ENCODE data around the gene UVSSA.
"Not testable (repeated sequence)": the region's sequence is repeated elsewhere in the genome, so short reads cannot be mapped to it uniquely, and the experiment has no call there.

The UVSSA gene

DNA sequence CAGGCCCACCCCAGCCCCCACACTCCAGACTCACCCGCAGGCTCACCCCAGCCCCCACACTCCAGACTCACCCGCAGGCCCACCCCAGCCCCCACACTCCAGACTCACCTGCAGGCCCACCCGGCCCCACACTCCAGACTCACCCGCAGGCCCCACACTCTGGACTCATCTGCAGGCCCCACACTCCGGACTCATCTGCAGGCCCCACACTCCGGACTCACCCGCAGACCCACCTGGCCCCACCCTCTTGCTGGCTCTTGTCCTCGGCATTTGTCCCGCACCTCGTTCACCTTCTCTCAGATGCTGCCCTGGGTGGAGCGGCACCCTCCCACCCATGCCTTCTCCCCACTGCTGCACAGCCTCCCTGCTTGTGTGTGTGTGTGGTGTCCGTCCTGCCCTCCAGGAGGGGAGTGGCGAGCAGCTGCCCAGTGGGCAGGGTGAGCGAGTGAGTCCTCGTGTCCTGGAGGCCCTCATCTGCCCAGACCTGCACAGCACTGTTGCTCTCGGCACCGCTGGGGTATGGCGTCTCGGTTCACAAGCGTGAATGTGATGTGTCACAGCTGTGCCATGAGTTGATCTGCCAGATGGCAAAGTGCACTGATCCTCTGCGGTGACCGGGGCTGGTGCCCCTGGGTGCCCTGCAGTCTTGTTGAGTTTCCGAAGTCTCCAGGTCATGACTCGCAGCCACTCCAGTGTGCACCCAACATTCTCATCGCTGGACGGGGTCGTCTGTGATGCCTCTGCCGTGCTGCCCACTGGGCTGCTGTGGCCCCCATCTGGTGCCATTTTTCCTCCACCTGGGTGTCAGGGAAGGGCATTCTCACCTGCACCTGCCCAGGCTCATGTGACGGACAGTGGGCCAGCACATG is 29.6 kb upstream of the UVSSA start:
- no peak for DNase-seq

DNA sequence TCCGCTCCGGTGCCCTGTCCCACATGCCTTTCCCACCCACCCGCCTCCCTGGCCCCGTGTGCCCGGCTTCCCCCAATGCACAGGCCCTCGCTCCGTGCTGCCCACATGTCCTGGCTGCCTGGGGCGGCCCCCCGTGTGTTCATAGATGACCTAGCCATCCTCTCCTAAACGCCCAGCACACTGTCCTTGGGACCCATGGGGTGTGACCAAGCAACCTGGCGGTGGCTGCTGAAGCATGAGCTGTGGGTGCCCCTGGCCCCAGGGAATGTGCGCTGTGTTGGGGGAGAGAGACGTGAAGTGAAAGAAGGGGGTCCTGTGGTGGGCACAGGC is 29.0 kb upstream of the UVSSA start:
- DNase-seq: no peak

DNA sequence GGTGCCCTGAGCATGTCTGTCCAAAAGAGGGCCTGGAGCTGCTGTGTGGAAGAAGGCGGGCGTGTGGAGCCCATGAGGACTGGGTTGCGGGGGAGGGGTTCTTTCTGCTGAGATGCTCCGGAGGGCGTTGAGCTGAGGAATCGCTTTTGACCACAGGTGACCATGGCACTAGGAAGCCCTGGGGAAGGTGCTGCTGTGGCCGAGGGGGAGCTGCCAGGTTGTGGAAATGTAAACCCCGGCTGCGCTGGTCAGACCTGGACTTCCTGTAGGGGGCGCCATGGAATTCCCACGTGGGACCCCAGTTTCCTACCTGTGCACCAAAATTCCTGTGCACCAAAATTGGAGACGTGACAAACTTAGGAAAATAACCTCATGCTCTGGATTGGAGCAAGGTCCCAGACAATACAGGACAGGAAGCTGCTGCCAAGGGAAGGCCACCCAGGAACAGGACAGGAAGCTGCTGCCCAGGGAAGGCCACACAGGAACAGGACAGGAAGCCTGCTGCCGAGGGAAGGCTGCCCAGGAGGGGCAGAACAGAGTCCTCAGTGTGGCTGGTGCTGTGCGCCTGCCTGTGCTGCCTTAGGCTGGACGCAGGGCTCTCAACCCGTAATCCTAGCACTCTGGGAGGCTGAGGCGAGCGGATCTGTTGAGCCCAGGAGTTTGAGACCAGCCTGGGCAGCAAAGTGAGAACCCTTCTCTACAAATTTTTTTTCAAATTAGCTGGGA is 28.4 kb upstream of the UVSSA start:
- no peak for DNase-seq

DNA sequence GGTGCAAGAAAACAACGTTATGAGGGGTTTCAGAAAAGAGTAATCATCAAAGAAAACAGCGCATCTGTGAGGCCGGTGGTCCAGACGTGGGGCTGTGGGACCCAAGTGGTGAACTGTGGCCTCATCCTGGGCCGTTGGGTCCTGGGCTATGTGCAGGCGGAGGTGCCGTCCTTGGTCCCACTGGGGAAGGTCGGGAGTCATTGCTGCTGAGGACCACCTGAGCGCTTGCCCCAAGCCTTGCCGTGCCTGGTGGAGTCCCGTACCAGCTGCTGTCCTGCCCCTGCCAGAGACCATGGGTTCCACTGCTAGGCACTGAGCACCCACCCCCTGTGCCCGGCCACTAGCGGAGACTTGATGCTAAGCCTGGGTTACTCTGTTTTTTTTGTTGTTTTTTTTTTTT is 25.5 kb upstream of the UVSSA start:
- no peak for DNase-seq

DNA sequence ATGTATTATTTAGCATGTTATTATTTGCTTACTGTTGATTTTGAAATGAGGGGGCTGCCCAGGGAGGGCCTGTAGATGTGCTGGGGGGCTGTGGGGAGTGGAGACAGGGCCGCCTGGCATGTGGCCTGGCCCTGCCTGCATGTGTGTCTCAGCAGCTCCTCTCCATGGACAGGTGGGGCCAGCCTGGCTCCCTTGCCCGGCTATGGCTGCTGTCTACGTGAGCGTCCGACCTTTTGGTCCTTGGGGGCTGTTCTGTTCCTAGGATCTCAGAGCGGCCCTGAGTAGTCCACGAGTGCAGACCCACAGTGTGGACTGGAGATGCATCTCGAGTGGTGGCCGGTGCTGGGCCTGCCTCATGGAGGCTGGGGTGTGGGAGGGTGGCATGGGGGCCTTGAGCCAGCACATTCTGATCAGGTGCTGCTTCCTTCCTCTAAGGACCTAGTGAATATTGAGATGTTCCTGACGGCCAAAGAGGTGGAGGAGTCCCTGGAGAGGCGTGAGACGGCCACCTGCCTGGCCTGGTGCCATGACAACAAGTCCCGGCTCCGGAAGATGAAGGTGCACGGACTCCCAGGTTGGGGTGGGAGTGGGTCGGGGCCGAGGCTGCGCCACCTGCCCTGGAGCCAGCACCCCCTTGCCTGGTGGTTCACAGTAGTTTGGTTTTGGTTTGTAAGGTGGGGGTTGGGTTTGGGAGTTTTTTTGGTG is 24.9 kb upstream of the UVSSA start:
- DNase-seq: no peak

DNA sequence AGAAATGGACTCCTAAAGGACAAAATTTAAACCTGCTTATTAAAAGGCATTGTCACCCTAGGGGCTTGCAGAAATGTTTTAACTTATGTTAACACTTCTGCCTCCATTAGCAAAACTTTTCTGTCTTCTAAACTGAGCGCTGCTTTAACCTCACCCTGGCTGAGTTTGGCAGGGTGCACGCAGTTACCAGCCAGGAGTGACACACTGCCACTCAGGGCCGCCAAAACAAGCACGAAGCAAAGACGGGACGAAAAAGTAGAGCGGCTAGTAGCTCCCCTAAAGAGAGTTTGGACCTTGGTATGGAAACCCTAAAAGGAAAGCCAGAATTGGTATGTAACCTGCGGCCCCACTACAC is 23.8 kb upstream of the UVSSA start:
- no peak for DNase-seq

DNA sequence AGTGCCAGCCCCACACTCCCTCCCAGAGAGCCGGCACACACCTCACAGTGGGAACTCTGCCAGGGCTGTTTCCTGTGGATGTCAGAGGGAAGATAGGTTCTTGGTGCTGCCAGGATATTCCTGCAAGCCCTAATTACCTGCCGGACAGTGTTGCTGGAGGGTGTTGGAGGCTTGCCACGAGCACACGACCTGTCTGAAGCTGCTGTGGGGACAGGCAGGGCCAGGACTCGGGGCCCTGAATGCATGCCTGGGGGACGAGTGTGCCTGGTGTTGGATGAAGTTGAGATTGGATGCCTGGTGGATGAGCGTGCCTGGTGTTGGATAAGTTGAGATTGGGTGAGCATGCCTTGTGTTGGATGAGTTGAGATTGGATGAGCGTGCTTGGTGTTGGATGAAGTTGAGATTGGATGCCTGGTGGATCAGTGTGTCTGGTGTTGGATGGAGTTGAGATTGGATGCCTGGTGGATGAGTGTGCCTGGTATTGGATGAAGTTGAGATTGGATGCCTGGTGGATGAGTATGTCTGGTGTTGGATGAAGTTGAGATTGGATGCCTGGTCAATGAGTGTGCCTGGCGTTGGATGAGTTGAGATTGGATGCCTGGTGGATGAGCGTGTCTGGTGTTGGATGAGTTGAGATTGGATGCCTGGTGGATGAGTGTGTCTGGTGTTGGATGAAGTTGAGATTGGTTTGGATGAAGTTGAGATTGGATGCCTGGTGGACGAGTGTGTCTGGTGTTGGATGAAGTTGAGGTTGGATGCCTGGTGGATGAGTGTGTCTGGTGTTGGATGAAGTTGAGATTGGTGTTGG is 23.2 kb upstream of the UVSSA start:
- no peak for DNase-seq

DNA sequence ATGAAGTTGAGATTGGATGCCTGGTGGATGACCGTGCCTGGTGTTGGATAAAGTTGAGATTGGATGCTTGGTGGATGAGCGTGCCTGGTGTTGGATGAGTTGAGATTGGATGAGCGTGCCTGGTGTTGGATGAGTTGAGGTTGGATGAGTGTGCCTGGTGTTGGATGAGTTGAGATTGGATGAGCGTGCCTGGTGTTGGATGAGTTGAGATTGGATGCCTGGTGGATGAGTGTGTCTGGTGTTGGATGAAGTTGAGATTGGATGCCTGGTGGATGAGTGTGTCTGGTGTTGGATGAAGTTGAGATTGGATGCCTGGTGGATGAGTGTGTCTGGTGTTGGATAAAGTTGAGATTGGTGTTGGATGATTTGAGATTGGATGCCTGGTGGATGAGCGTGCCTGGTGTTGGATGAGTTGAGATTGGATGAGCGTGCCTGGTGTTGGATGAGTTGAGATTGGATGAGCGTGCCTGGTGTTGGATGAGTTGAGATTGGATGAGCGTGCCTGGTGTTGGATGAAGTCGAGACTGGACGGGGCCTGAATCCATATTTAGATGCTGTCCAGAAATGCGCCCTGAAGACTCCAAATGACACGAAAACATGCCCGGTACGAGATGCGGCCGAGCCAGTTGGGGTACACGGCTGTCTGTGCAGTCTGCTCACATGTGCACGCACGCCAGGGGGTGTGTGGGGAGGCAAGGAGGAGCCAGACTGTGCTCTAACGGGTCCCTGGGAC is 22.4 kb upstream of the UVSSA start:
- not testable (repeated sequence) for DNase-seq

DNA sequence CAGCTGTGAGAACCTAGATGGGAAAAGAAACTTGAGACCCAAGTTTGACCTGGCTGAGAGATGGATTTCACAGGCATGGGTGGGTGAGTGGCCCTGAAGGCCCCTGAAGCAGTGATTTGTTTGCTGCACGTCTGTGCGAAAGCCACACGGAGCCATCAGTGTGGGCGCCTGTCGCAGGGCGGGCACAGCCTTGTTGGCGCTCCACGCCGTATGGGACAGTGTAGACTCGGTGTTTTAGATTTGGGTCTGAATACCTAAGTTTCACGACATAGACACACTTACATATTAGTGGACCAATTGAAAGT is 21.9 kb upstream of the UVSSA start:
- no peak for DNase-seq

DNA sequence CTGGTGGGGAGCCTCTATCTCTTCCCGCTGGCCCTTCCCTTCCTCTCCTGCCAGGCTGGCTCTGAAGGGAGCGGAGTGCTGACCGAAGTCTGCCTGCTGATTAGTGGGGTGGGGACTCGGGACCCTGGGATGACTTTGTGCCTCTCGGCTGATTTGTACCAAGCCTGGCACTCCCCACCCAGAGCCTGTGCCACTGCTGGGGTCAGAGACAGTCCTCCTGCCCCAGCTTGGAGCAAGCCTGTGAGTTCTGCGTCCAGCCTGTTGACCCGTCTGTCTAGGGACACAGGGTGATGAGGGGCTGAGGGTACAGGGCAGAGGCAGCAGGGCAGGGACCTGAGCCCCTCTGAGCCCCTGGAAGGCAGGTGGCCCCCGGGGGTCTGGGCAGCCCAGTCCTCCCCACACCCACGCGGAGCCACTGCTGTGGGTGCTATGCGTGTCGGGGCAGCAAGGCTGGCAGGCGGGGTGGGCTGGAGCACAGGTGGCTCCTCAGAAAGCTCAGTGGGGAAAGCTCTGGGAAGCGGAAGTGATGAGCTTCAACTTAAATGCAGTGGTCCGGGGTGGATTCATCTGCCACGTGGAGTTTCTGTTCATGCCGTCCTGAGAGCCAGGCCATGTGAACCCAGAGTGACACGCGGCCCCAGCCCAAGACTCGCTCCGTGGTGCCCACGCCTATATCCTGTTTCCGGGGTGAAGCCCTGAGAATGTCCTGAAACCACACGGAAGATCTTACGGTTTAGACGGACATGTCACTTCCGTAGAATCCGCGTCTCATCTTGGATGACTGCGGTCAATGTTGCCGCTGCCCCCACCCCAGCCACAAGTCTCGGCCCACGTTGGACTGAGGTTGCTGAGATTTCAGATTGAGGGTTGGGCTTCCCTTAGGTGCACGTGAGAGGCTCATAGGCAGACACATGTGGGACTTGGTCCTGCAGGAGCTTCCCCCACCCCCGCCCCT is 21.1 kb upstream of the UVSSA start:
- no peak for DNase-seq

DNA sequence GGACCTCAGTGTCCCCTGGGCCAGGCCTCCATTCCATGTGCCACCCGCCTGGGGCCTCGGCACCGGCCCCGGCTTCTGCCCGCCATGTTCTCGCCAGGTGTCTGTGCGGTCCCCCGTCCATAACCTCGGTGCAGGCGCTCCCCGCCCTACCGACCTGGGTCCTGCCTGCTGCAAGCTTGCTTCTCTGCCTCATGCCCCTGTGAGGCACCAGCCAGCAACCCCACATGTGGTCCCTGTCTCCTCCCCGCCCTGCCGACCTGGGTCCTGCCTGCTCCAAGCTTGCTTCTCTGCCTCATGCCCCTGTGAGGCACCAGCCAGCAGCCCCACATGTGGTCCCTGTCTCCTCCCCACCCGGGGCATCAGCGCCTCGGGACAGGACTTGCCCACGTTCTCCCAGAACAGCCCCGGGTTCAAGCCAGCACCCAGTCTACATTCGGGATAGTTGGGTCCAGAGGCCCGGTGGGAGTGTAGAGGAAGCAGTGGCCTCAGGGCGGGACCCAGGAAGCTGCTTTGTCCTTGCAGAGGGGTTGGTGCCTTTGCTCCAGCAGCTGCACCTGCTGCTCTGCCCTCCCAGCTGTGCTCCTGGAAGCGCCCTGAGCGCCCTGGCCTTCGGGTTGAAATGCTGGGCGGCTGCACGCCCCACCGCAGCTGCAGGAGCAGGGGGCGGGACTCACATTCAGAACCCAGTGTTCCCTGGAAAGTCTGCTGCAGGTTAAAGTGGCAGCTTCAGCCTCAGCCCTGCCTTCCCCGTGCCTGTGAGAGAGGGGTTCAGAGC is 20.1 kb upstream of the UVSSA start:
- no peak for DNase-seq

DNA sequence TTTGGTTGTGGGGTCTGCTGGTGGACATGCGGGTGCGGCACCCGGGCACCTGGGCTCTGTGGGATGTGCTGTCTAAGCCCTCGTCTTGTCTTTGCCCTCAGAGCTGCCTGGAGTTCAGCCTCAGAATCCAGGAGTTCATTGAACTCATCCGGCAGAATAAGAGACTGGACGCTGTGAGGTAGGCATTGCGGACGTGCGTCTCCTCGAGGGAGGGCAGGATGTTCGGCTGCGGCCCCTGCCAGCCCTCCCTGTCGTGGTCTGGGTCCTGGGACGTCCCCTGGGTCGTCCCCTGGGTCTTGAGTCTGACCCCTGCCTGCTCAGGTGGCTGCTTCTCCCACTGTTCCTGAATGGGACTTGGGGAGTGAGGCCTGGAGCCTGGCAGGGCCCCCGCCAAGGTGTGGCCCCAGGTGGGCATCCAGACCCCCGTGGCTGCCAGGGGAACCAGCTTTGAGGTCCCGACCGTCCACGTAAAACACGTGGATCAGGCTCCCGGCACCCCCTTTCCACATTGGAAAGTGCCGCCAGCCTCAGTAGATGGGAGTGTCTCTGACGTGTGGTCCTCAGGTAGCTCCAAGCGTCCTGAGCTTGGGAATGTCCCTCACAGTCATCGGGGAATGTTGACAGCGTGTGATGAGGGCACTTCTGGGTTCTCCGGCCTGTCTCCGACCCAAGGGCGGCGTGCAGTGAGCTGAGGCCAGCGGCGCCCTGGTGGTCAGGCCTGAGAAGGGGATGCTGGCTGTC is 19.3 kb upstream of the UVSSA start:
- DNase-seq: no peak

DNA sequence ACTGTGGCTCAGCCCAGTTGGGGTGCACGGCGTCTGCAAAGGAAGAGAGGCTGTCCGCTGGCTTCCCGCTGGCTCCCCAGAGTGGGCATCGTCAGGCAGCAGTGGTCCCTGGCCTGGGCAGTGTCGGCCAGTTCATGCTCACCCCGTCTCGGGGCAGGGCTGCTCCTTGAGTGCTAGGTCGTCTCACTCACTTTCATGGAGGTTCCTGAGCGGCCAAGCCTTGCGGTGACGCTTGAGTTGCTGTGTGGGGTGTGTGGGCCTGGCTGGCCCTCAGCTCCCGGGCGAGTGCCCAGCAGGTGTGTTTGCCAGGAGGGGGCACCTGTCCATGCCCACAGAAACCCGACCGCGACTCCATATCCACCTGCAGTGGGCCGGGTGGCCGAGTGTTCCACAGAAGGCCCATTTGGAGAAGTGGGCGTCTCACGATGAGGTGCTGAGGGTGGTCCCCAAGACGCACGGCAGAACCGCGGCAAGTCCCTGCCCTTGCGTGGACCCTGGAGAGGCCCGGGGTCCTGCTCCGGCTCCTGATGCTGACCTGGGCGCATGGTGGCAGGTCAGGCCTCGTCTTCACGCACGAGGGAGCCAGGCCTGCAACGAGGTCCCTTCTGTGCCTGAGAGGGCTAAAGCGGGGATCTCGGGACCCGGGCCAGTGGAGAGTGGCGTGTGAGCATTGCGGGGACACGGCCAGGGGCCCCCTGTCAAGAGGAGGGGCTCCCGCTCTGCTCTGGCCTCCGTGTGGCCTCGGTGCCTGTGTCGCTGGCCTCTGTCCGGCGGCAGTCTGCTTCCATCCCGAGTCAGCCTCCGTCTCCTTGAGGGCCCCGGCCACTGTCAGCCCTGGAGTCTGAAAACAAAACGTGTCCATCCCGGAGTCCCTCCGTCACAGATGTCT is 18.5 kb upstream of the UVSSA start:
- DNase-seq: no peak

DNA sequence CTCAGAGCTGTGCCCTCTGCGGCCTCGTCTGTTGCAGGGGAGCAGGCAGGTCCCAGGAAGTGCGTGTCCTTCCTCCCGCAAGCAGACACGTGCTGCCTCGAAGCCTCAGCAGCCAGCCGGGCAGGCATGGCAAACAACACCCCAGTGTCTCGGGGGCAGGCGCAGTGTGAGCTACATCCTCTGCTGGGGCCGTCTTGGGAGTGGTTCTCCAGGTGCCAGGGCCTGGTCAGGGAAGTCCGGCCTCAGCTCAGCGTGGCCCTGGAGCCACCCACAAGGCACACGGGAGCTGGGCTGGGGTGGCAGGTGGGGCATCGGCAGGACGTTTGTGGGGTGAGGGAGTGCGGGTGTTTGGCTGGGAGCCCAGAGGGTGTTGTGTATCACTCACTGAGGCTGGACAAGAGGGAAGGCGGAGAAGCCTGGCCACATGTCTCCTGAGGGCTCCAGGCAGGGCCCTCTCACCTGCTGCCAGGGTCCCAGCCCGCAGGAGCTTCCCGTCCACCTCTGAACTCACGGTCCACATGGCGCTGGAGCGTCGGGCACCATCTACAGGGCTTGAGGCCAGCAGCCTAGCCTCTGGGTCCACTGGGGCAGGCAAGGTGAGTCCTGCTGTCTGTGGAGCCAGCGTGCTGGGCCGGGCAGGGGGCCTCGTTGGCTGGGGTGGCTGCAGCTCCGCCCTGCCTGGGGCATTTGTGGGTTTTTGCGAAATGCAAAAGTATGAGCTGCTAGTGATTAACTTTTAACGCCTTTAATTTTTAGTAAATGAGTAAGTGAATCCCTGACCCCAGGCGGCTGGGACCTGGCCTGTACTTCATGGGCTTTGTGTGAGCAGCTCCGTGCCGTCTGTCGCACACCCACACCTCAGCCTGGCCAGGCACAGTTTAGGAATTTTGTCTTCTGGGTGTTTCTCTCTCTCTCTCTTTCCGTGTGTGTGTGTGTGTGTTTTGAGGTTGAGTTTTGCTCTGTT is 17.3 kb upstream of the UVSSA start:
- no peak for DNase-seq

DNA sequence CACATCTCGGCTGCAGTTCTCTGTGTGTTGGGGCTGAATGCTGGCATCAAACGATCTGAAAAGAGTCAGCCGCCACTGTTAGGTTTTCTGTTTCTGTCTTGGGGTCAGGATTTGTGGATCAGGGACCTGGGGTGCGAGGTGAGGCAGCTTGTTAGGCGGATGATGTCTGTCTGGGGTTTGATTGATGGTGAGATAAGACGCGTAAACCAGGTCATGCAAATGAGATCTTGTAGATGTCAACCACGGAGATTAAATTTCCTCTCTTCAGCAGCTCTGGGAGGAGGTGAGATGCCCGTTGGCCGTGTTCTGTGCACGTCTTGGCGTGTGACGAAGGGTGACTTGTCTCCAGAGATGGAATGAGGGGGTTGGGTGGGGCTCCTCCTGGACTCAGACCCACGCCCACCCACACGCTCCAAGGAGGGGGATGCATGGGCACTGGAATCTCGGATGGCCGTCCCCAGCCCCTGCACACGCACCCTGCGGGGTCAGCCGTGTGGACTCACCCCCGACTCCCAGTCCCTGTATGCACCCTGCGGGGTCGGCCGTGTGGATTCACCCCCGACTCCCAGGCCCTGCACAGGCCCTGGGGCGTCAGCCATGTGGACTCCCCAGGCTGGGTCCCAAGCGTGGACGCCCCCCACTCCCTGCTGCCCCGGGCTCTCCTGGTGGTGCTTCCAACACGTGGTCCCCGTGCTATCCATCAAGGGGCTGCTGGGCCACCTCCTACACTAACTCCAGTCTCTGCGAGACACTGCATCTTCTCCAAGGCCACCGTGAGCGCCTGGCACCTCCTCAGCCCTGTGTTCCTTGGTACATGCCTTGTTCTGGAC is 16.0 kb upstream of the UVSSA start:
- no peak for DNase-seq

DNA sequence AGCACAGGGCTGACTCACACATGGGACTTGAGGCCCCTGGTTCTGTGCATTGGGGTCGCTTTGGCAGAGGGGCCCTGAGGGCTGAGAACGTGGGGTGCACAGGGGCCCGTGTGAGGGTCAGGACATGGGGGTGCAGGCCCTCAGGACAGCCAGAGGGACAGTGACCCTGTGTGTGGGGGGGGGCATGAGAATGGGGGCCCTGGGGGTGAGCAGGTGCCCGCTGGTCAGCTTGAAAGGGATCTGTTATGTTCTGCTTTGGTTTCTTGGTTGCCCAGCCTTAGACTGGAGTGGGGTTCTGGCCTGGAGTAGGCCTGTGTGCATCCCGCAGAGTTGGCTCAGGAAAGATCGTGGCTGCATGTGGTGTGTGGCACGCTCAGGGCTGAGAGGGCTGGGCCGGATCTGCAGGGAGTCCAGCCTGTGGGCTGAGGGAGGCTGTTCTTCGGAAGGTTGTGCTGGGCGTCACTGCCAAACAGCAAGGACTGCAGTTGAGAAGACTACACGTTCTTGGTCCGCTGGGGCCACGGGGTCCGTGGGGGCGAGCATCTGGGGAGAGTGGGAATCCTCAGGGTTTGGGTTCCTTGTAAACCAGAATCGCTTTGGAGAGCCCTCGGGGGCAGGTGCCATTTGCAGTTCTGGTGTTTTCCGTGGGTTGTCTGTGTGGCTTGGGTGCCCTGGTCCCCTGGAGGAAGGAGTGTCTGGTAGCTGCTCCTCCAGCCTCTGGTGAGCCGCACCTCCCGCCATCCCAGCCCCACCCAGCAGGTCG is 15.2 kb upstream of the UVSSA start:
- DNase-seq: no peak

Measured in NCI-H510A treated with DMSO at 0.1 percent for 48 hours (cell line).